CD4-positive, alpha-beta T cell (primary cell): ENCODE results near the gene HRNR. TPM values are rescaled to one million over a fixed set of nuclear protein-coding genes. Genes with fewer than 3 reads are reported as not detected.

Source experiments
- ATAC-seq: fragments of 200-7000 bp; cut with Tn5 transposase; one replicate; pipeline ENCODE4 v1.10.0; 2022; ENCODE audit warnings: mild to moderate bottlenecking; ENCODE audit not compliant: poor library complexity
- CTCF ChIA-PET: fragments of 350-600 bp; sonication (Branson Sonifier 250); formaldehyde crosslinking; loops from one replicate; lab custom pipeline; 2021; ENCODE audit warnings: antibody characterized with exemption, inconsistent platforms; lab: Charles Lee
- POLR2A ChIA-PET: fragments of 350-600 bp; sonication (Branson Sonifier 250); formaldehyde crosslinking; loops from one replicate; lab custom pipeline; 2021; ENCODE audit warnings: antibody characterized with exemption, inconsistent platforms; lab: Charles Lee
- DNase-seq, 14 experiments: peaks; one replicate each; pipeline ENCODE4 v3.0.0-alpha.2; 2013 to 2020; ENCODE audit warnings: mixed read lengths in 2 of 14
- H3K27ac ChIP-seq, 2 donors: one replicate each; pipeline versions ENCODE4 v1.5.1 to v1.7.0; 2013; ENCODE audit warnings: low read length in 2 of 2, low read depth in 1 of 2, mild to moderate bottlenecking in 1 of 2
- H3K27me3 ChIP-seq, 2 experiments: 1 replicate in 1 of 2; 2 replicates in 1 of 2; pipeline versions ENCODE4 v1.6.1 to v1.7.0; 2013; ENCODE audit warnings: low read length in 2 of 2, control low read depth in 1 of 2, mild to moderate bottlenecking in 1 of 2, moderate library complexity in 1 of 2; ENCODE audit not compliant: insufficient read depth in 2 of 2, control insufficient read depth in 1 of 2
- H3K36me3 ChIP-seq: one replicate; pipeline ENCODE4 v1.6.1; 2013; ENCODE audit warnings: low read length, control low read depth; ENCODE audit not compliant: insufficient read depth
- H3K4me1 ChIP-seq: one replicate; pipeline ENCODE4 v1.6.1; 2013; ENCODE audit warnings: low read length, control low read depth; ENCODE audit not compliant: insufficient read depth
- H3K4me3 ChIP-seq: one replicate; pipeline ENCODE4 v1.5.1; 2013; ENCODE audit warnings: mild to moderate bottlenecking, low read length, moderate library complexity
- H3K9me3 ChIP-seq, 2 experiments: 1 replicate in 1 of 2; 2 replicates in 1 of 2; pipeline versions ENCODE4 v1.6.1 to v1.7.0; 2013; ENCODE audit warnings: low read length in 2 of 2, mild to moderate bottlenecking in 2 of 2, control low read depth in 1 of 2, moderate library complexity in 1 of 2; ENCODE audit not compliant: control insufficient read depth in 1 of 2, insufficient read depth in 1 of 2
- H3K27ac Mint-ChIP-seq: one replicate; pipeline ENCODE4 v1.8.0; 2020; ENCODE audit warnings: mixed read lengths
- H3K27me3 Mint-ChIP-seq: one replicate; pipeline ENCODE4 v1.8.0; 2021; ENCODE audit warnings: mixed read lengths
- H3K36me3 Mint-ChIP-seq: one replicate; pipeline ENCODE4 v1.8.0; 2021; ENCODE audit warnings: low read depth, mixed read lengths
- H3K4me1 Mint-ChIP-seq: one replicate; pipeline ENCODE4 v1.8.0; 2021; ENCODE audit warnings: low read depth, mixed read lengths
- H3K4me3 Mint-ChIP-seq: one replicate; pipeline ENCODE4 v1.8.0; 2020; ENCODE audit warnings: mild to moderate bottlenecking, mixed read lengths
- H3K9me3 Mint-ChIP-seq: one replicate; pipeline ENCODE4 v1.8.0; 2020; ENCODE audit warnings: mixed read lengths
- intact Hi-C, 2 experiments: fragments of 100-400 bp; cut with DNase I in 1 of 2; cut with micrococcal nuclease in 1 of 2; formaldehyde crosslinking; loops; one replicate each; pipeline versions ENCODE4 v1.15.1 to v1.9.0; 2023 to 2025; cut with DNase I, micrococcal nuclease
- total RNA-seq, 174 experiments: library from RNA in 2 of 174; stranded (reverse) in 2 of 174; gene quantifications; one replicate each; pipeline ENCODE4 v1.2.3 and lab custom pipeline; 2021 to 2026
- TF ChIP-seq, protein P1 (sequence below): fragments of 200-600 bp; IDR thresholded peaks from one replicate; pipeline ENCODE4 v1.8.0; 2022; ENCODE audit warnings: antibody characterized with exemption, mild to moderate bottlenecking

HRNR gene
- total RNA-seq, 2 experiments from 2014 or later: not detected

DNA sequence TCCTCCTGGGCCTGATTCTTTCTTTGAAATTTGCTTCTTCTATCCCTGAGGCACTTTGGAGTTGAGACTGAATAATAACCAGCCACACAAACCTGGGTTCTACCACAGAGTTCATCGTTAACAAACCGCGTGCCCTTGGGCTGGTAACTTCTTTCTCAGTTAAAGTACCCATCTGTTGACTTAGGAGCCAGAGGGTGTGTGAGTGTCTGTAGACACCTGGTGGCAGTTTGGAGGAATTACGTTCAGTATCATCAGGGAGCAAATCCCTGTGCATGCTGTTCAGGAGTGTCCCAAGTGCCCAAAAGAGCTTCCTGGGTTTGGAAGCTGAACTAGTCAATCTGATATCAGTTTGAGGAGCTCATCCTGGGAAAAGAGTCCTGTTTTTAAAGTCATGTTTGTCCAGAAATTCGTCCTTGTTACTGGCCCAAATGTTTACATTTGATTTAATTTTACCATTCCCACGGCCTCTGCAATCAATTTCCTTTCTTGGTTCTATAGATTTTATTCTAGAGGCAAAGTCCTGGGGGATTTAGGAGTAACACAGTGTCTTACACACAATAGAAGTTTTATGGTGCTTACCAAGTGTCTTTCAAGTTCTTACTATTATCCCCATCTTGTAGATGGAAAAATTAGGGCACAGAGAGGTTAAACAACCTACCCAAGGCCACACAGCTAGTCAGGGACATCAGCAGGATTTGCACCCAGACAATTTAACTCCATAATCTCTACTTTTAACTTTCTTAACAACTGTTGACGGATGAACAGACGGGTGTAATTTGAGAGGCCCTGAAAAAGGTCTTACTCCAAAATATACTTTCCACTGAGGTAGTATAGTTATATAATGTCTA is 38.2 kb downstream of the HRNR start:
- ATAC-seq (peak; percentile 68), DNase-seq (peak in 13 of 14 experiments; percentile 3 to 76 (median 18))
- Histone ChIP-seq H3K4me3 (no peak overlapping the region), H3K9me3 (no peaks in the 10 kb centered on the region), H3K4me1 (peaks cover 14% of the 10 kb centered on the region), H3K36me3 (no peaks in the 10 kb centered on the region), H3K27ac (no peak overlapping the region), H3K27me3 (peaks cover 0 to 8% of the 10 kb centered on the region in 2 experiments)
- H3K4me1 Mint-ChIP-seq: peaks cover 10% of the 10 kb centered on the region
- CTCF ChIA-PET: interaction anchor here (0.6 to 3.3 kb wide), 6 partner anchors 11 to 295 kb away, joined by 3 to 14 read pairs (median 4); no protein-coding TSS in a partner anchor
- no peaks in the 10 kb centered on the region for H3K36me3 Mint-ChIP-seq
- POLR2A ChIA-PET: interaction anchor here (0.6 kb wide), 1 partner anchor 151 kb away, joined by 3 read pairs; no protein-coding TSS in a partner anchor
- H3K27ac Mint-ChIP-seq: no peak overlapping the region
- TF ChIP-seq, protein P1, sequence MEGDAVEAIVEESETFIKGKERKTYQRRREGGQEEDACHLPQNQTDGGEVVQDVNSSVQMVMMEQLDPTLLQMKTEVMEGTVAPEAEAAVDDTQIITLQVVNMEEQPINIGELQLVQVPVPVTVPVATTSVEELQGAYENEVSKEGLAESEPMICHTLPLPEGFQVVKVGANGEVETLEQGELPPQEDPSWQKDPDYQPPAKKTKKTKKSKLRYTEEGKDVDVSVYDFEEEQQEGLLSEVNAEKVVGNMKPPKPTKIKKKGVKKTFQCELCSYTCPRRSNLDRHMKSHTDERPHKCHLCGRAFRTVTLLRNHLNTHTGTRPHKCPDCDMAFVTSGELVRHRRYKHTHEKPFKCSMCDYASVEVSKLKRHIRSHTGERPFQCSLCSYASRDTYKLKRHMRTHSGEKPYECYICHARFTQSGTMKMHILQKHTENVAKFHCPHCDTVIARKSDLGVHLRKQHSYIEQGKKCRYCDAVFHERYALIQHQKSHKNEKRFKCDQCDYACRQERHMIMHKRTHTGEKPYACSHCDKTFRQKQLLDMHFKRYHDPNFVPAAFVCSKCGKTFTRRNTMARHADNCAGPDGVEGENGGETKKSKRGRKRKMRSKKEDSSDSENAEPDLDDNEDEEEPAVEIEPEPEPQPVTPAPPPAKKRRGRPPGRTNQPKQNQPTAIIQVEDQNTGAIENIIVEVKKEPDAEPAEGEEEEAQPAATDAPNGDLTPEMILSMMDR: peak; percentile 90
- intact Hi-C loops: loop anchor here (1.0 to 10.0 kb wide), 5 partner anchors 133 to 253 kb away; no protein-coding TSS in a partner anchor
- H3K4me3 Mint-ChIP-seq: no peak overlapping the region
- peaks cover 16% of the 10 kb centered on the region for H3K27me3 Mint-ChIP-seq
- H3K9me3 Mint-ChIP-seq: no peaks in the 10 kb centered on the region

DNA sequence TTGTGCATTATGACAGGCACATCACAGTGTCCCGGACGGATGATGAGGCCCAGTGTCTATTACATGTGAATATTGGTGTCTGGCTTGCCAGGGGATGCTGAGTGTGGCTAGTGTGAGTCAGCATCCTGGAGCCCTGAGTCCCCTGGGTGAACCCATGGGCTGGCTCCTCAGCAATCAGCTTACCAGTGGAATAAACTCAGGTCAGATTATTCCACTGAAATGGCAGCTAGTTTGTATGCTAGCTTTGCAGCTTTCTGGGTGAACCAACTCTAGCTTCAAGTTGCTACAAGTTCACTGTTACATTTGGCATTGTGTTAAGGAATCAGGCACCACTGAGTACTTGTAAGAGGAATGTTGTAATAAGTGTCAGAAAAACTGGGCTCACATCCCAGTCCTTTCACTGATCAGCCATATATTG is 41.0 kb downstream of the HRNR start:
- Mint-ChIP-seq H3K27ac (no peak overlapping the region), H3K36me3 (no peaks in the 10 kb centered on the region), H3K4me1 (peaks cover 4% of the 10 kb centered on the region), H3K27me3 (peaks cover 16% of the 10 kb centered on the region), H3K9me3 (no peaks in the 10 kb centered on the region), H3K4me3 (no peak overlapping the region)
- H3K36me3 ChIP-seq: no peaks in the 10 kb centered on the region
- no peak overlapping the region for H3K27ac ChIP-seq
- TF ChIP-seq, protein P1: no peak
- DNase-seq: peak in 1 of 14 experiments; percentile 26
- H3K27me3 ChIP-seq: peaks cover 0 to 4% of the 10 kb centered on the region in 2 experiments
- ChIA-PET CTCF (interaction anchor here (1.2 kb wide), 1 partner anchor 275 kb away, joined by 4 read pairs; no protein-coding TSS in a partner anchor), POLR2A (no interaction called here)
- no peak for ATAC-seq
- no peaks in the 10 kb centered on the region for H3K9me3 ChIP-seq
- peaks cover 4% of the 10 kb centered on the region for H3K4me1 ChIP-seq
- intact Hi-C loops: loop anchor here in 1 of 2 experiments (10.0 kb wide), 1 partner anchor 218 kb away; no protein-coding TSS in a partner anchor
- no peak overlapping the region for H3K4me3 ChIP-seq

DNA sequence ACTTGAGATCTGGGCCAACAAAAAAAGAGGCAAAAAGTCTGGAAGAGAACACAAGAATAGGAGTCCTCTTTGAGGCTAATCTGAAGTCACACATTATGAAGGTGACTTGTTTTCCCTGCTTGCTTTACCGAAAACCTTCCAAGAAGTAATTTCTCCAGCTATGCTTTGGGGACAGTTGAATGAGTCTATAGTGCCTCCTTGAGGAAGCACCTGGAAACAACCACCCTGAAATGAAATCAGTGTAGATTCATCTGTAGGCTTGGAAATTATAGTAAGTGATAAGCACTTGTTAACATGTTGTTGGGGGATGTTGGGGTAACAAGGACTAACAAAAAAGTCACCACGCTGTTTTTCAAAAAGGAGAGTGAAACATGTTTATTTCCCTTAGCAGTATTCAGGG is 41.6 kb downstream of the HRNR start:
- Mint-ChIP-seq H3K9me3 (no peaks in the 10 kb centered on the region), H3K4me3 (no peak overlapping the region), H3K27me3 (peaks cover 16% of the 10 kb centered on the region), H3K36me3 (no peaks in the 10 kb centered on the region), H3K27ac (no peak overlapping the region), H3K4me1 (peaks cover 4% of the 10 kb centered on the region)
- ChIA-PET POLR2A (no interaction called here), CTCF (interaction anchor here (1.2 kb wide), 1 partner anchor 276 kb away, joined by 4 read pairs; no protein-coding TSS in a partner anchor)
- TF ChIP-seq, protein P1: no peak
- DNase-seq (peak in 2 of 14 experiments; percentile 21 to 23), ATAC-seq (no peak)
- no peaks in the 10 kb centered on the region for H3K9me3 ChIP-seq
- H3K4me1 ChIP-seq: peaks cover 4% of the 10 kb centered on the region
- H3K27me3 ChIP-seq: peaks cover 0 to 4% of the 10 kb centered on the region in 2 experiments
- intact Hi-C loops: loop anchor here in 1 of 2 experiments (10.0 kb wide), 1 partner anchor 218 kb away; no protein-coding TSS in a partner anchor
- no peak overlapping the region for H3K27ac ChIP-seq
- no peak overlapping the region for H3K4me3 ChIP-seq
- H3K36me3 ChIP-seq: no peaks in the 10 kb centered on the region
